ENCODE data around the gene PTPRF. TPM values are rescaled to one million over a fixed set of nuclear protein-coding genes. Genes with fewer than 3 reads are reported as not detected.
A peak's percentile ranks its signal among the peaks of the same experiment; 100 is the strongest.

The PTPRF gene
- under 1 TPM; 0.39 to 0.47 TPM for total RNA-seq
- not detected for polyA plus RNA-seq

DNA sequence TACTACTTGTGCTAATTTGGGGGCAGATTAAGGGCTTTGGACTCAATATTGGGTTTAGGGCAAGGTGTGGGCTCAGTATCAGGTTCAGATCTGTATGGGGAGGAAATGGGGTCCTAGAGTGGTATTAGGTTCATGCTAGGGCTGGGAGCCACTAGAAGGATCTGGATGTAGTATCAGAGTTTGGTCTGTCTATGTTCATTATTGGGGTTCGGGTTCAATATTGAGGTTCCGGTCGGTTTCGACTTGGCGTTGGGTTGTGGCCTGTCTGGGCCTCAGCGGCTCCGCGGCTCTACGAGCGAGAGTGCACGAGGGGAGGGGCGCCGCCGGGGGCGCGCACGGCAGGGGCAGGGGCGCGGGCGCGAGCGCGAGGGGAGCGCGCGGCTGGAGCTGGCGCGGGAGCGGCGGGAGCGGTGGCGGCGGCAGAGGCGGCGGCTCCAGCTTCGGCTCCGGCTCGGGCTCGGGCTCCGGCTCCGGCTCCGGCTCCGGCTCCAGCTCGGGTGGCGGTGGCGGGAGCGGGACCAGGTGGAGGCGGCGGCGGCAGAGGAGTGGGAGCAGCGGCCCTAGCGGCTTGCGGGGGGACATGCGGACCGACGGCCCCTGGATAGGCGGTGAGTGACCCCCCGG, at the start of gene PTPRF:
Gene PTPRF (plus strand): TSS at position 401 of the 624 bp plus-strand sequence. CDS start 14,193 bp downstream, outside the sequence.
- no peaks in the 10 kb centered on the region for H3K36me3 ChIP-seq (ENCODE audit: insufficient read depth, low read length)
- H3K4me3 Mint-ChIP-seq: peak within 1 kb of the TSS; percentile 84 to 95 (median 87)
- H3K36me3 Mint-ChIP-seq: no peaks in the 10 kb centered on the region
- H3K4me1 ChIP-seq (ENCODE audit: insufficient read depth, low read length): peaks cover 16% of the 10 kb centered on the region
- H3K9me3 ChIP-seq (ENCODE audit: low read length): no peaks in the 10 kb centered on the region
- H3K9me3 Mint-ChIP-seq: no peaks in the 10 kb centered on the region
- H3K4me1 Mint-ChIP-seq: peaks cover 20 to 28% (median 24%) of the 10 kb centered on the region in 3 donors
- ChIA-PET POLR2A (no interaction called here), CTCF (interaction anchor here (1.2 to 6.7 kb wide), 3 partner anchors 400 to 518 kb away, joined by 4 to 35 read pairs (median 5); no protein-coding TSS in a partner anchor)
- H3K4me3 ChIP-seq (ENCODE audit: low read length): peak within 1 kb of the TSS; percentile 50
- H3K27ac Mint-ChIP-seq: peak within 1 kb of the TSS in 5 of 8 donors; percentile 0 to 59 (median 21)
- no peak within 1 kb of the TSS for H3K27ac ChIP-seq (ENCODE audit: low read depth, low read length)
- H3K27me3 Mint-ChIP-seq: peaks cover 31 to 57% of the 10 kb centered on the region in 2 donors
- H3K27me3 ChIP-seq (ENCODE audit: insufficient read depth, low read length, poor library complexity, severe bottlenecking): peaks cover 24% of the 10 kb centered on the region
- peak in 3 of 5 donors; percentile 16 to 47 (median 22) for DNase-seq

DNA sequence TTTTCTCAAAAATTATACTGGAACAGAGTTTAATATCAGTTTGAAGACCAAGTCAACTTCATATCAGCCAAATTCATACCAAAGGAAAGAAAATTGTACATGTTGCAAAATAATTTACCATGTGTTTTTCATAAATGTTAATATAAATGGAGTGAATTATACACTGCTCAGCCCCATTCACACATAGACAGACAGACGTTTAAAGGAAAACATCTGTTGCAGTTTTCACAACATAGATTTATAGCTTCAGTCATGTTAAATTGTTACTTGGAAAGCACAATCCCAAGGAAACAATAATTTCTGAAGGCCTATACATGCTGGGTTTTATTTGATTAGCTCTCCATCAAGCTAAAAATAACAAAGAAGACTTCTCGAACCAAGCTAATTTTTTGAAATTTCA, 49.2 kb upstream of the PTPRF start:
- no peak for DNase-seq
- Mint-ChIP-seq H3K27ac (no peak overlapping the region), H3K4me1 (peaks cover 2 to 7% (median 5%) of the 10 kb centered on the region in 3 donors), H3K9me3 (peaks cover 0 to 2% (median 0%) of the 10 kb centered on the region in 5 donors), H3K36me3 (peaks cover 0 to 4% (median 0%) of the 10 kb centered on the region in 3 donors), H3K4me3 (no peak overlapping the region), H3K27me3 (peaks cover 10 to 15% of the 10 kb centered on the region in 2 donors)
- Histone ChIP-seq H3K9me3 (ENCODE audit: low read length) (no peaks in the 10 kb centered on the region), H3K4me1 (ENCODE audit: insufficient read depth, low read length) (no peaks in the 10 kb centered on the region), H3K27ac (ENCODE audit: low read depth, low read length) (no peak overlapping the region), H3K4me3 (ENCODE audit: low read length) (no peak overlapping the region), H3K36me3 (ENCODE audit: insufficient read depth, low read length) (no peaks in the 10 kb centered on the region), H3K27me3 (ENCODE audit: insufficient read depth, low read length, poor library complexity, severe bottlenecking) (no peaks in the 10 kb centered on the region)
- CTCF ChIA-PET: no interaction called here
- POLR2A ChIA-PET: no interaction called here

DNA sequence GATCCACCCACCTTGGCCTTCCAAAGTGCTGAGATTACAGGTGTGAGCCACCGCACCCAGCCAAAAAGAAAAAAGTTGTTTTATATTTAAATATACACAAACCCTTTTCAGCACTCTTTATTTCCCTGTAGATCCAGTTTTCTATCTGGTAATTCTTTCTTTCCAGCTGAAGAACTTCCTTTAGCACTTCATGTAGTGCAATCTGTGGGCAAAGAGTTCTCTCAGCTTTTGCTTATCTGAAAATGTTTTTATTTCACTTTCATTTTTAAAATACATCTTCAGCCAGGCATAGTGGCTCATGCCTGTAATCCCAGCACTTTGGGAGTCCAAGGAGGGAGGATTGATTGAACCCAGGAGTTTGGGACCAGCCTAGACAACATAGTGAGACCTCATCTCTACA, 48.5 kb upstream of the PTPRF start:
- H3K27ac Mint-ChIP-seq: peak overlapping the region in 1 of 8 donors; percentile 14
- Histone ChIP-seq H3K4me1 (ENCODE audit: insufficient read depth, low read length) (no peaks in the 10 kb centered on the region), H3K27me3 (ENCODE audit: insufficient read depth, low read length, poor library complexity, severe bottlenecking) (no peaks in the 10 kb centered on the region), H3K27ac (ENCODE audit: low read depth, low read length) (no peak overlapping the region), H3K9me3 (ENCODE audit: low read length) (no peaks in the 10 kb centered on the region), H3K4me3 (ENCODE audit: low read length) (no peak overlapping the region), H3K36me3 (ENCODE audit: insufficient read depth, low read length) (no peaks in the 10 kb centered on the region)
- CTCF ChIA-PET: no interaction called here
- H3K27me3 Mint-ChIP-seq: peaks cover 10 to 15% of the 10 kb centered on the region in 2 donors
- H3K9me3 Mint-ChIP-seq: peaks cover 2 to 5% (median 3%) of the 10 kb centered on the region in 5 donors
- no peak for DNase-seq
- H3K4me1 Mint-ChIP-seq: peaks cover 2 to 7% (median 5%) of the 10 kb centered on the region in 3 donors
- H3K36me3 Mint-ChIP-seq: peaks cover 0 to 4% (median 0%) of the 10 kb centered on the region in 3 donors
- POLR2A ChIA-PET: no interaction called here
- peak overlapping the region in 1 of 7 donors; percentile 12 for H3K4me3 Mint-ChIP-seq

DNA sequence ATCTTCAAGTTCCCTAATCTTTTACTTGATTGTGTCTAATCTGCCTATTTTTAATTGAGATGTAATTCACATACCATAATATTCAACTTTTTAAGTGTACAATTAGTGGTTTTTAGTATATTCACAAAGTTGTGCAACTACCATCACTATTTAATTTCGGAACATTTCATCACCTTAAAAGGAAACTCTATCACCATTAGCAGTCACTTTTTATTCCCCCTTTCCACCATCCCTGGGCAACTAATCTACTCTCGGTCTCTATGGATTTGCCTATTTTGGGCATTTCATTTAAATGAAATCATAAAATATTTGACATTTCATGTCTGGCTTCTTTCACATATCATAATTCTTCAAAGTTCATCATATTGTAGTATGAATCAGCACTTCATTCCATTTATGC, 46.3 kb upstream of the PTPRF start:
- Mint-ChIP-seq H3K4me1 (peaks cover 2 to 7% (median 5%) of the 10 kb centered on the region in 3 donors), H3K27ac (no peak overlapping the region), H3K27me3 (peaks cover 10% of the 10 kb centered on the region in 2 donors), H3K4me3 (no peak overlapping the region), H3K36me3 (peaks cover 0 to 13% (median 4%) of the 10 kb centered on the region in 3 donors), H3K9me3 (peaks cover 18 to 22% (median 19%) of the 10 kb centered on the region in 5 donors)
- POLR2A ChIA-PET: no interaction called here
- Histone ChIP-seq H3K27me3 (ENCODE audit: insufficient read depth, low read length, poor library complexity, severe bottlenecking) (no peaks in the 10 kb centered on the region), H3K9me3 (ENCODE audit: low read length) (no peaks in the 10 kb centered on the region), H3K36me3 (ENCODE audit: insufficient read depth, low read length) (no peaks in the 10 kb centered on the region), H3K27ac (ENCODE audit: low read depth, low read length) (no peak overlapping the region), H3K4me1 (ENCODE audit: insufficient read depth, low read length) (no peaks in the 10 kb centered on the region), H3K4me3 (ENCODE audit: low read length) (no peak overlapping the region)
- CTCF ChIA-PET: no interaction called here
- DNase-seq: no peak

DNA sequence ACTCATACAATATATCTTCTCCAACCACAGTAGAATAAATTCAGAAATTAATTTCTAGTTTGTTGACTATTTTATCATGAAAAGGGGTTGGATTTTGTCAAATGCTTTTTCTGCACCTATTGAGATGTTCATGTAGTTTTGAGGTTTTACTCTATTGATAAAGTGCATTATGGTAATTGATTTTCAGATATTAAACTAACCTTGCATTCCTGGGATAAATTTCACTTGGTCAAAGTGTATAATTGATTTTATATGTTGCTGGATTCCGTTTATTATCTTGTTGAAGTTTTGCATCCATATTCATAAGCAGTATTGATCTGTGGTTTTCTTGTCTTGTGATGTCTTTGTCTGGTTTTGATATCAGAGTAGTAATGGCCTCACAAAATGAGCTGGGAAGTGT, 42.5 kb upstream of the PTPRF start:
- no peak overlapping the region for H3K27ac ChIP-seq (ENCODE audit: low read depth, low read length)
- Mint-ChIP-seq H3K27me3 (peaks cover 11% of the 10 kb centered on the region in 2 donors), H3K36me3 (peaks cover 2 to 32% (median 6%) of the 10 kb centered on the region in 3 donors), H3K4me3 (no peak overlapping the region), H3K4me1 (no peaks in the 10 kb centered on the region), H3K27ac (no peak overlapping the region), H3K9me3 (peaks cover 33 to 49% (median 39%) of the 10 kb centered on the region in 5 donors)
- no peaks in the 10 kb centered on the region for H3K9me3 ChIP-seq (ENCODE audit: low read length)
- H3K4me1 ChIP-seq (ENCODE audit: insufficient read depth, low read length): no peaks in the 10 kb centered on the region
- DNase-seq: no peak
- ChIA-PET CTCF (no interaction called here), POLR2A (no interaction called here)
- H3K4me3 ChIP-seq (ENCODE audit: low read length): no peak overlapping the region
- H3K27me3 ChIP-seq (ENCODE audit: insufficient read depth, low read length, poor library complexity, severe bottlenecking): no peaks in the 10 kb centered on the region
- H3K36me3 ChIP-seq (ENCODE audit: insufficient read depth, low read length): no peaks in the 10 kb centered on the region

DNA sequence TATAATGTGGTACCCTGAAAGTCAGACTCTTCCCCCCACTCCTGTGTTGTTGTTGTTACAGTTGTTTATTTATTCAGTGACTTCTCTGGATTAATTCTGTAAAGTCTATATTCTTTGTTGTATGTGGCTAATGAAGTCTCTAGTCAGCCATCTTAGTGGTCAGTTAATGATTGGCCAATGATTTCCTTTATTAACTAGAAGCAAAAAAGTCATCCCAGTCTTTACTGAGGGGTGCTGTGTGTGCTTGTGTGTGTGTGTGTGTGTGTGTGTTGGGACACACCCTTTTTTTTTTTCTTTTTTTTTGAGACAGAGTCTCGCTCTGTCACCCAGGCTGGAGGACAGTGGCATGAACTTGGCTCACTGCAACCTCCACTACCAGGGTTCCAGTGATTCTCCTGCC, 39.6 kb upstream of the PTPRF start:
- no peaks in the 10 kb centered on the region for H3K4me1 ChIP-seq (ENCODE audit: insufficient read depth, low read length)
- no peak for DNase-seq
- no peaks in the 10 kb centered on the region for H3K9me3 ChIP-seq (ENCODE audit: low read length)
- no peaks in the 10 kb centered on the region for H3K4me1 Mint-ChIP-seq
- H3K9me3 Mint-ChIP-seq: peaks cover 33 to 49% (median 39%) of the 10 kb centered on the region in 5 donors
- CTCF ChIA-PET: no interaction called here
- POLR2A ChIA-PET: interaction anchor here (0.6 kb wide), 1 partner anchor 36 kb away, joined by 5 read pairs; no protein-coding TSS in a partner anchor
- no peaks in the 10 kb centered on the region for H3K27me3 ChIP-seq (ENCODE audit: insufficient read depth, low read length, poor library complexity, severe bottlenecking)
- no peaks in the 10 kb centered on the region for H3K36me3 ChIP-seq (ENCODE audit: insufficient read depth, low read length)
- H3K4me3 Mint-ChIP-seq: no peak overlapping the region
- no peak overlapping the region for H3K27ac Mint-ChIP-seq
- no peak overlapping the region for H3K4me3 ChIP-seq (ENCODE audit: low read length)
- H3K36me3 Mint-ChIP-seq: peaks cover 2 to 31% (median 6%) of the 10 kb centered on the region in 3 donors
- no peak overlapping the region for H3K27ac ChIP-seq (ENCODE audit: low read depth, low read length)
- H3K27me3 Mint-ChIP-seq: peaks cover 17 to 19% of the 10 kb centered on the region in 2 donors

DNA sequence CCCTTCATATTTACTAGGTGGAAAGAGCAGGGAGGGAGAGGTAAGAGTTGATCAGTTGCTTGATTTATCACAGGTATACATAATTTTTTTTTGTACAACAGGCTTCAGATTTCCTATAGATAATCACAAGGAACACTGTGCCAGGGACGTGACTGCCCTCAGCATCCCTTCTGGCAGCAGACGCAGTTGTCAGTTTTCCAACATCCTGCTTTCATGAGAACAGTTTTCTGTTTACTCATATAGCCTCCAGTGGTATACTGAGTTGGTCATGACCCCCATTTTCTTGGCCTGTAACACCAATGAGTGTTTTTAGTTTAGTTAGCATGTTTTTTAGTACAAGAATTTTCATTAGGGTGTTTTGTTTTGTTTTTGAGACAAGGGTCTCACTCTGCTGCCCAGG, 37.9 kb upstream of the PTPRF start:
- Mint-ChIP-seq H3K36me3 (peaks cover 2 to 24% (median 6%) of the 10 kb centered on the region in 3 donors), H3K9me3 (peaks cover 27 to 41% (median 32%) of the 10 kb centered on the region in 5 donors), H3K4me3 (no peak overlapping the region), H3K4me1 (no peaks in the 10 kb centered on the region), H3K27ac (no peak overlapping the region), H3K27me3 (peaks cover 17 to 29% of the 10 kb centered on the region in 2 donors)
- no peaks in the 10 kb centered on the region for H3K27me3 ChIP-seq (ENCODE audit: insufficient read depth, low read length, poor library complexity, severe bottlenecking)
- H3K4me3 ChIP-seq (ENCODE audit: low read length): no peak overlapping the region
- no peaks in the 10 kb centered on the region for H3K9me3 ChIP-seq (ENCODE audit: low read length)
- CTCF ChIA-PET: no interaction called here
- H3K36me3 ChIP-seq (ENCODE audit: insufficient read depth, low read length): no peaks in the 10 kb centered on the region
- DNase-seq: no peak
- POLR2A ChIA-PET: no interaction called here
- H3K4me1 ChIP-seq (ENCODE audit: insufficient read depth, low read length): no peaks in the 10 kb centered on the region
- H3K27ac ChIP-seq (ENCODE audit: low read depth, low read length): no peak overlapping the region

DNA sequence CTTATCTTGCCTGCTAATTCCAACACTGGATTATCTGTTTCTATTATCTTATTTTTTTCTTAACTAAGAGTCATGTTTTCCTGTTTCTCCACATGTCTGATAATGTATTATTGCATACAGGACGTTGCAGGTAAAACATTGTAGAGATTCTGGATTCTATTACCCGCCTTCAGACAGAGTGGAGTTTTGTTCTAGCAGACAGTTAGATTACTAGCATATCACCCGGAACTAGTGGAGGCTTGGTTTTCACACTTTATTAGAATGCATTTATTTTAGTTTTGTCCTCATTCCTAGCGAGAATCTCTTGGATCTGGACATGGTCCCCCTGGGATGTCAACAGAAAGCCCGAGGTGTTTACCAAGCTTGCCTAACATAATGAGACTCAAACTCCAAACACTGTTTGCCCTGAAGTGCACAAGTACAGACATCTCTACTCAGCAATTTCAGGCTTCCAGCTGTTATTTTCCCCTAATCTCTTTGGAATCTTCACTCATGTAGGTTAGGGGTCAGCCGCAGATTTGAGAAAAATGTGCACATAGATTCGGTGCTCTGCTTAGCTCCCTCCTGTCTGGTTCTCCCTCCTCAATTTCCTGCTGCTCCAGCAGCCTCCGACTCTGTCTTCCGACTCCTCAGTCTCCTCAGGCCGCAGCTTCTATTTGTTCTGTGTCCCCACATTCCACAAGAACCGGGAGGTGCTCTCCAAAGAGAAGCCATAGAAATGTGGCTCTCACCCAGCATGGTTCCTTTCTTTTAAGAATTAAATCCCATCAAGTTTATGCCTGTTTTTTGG, 36.8 kb upstream of the PTPRF start:
- Mint-ChIP-seq H3K9me3 (peaks cover 21 to 32% (median 24%) of the 10 kb centered on the region in 5 donors), H3K36me3 (peaks cover 2 to 18% (median 3%) of the 10 kb centered on the region in 3 donors), H3K27me3 (peaks cover 15 to 33% of the 10 kb centered on the region in 2 donors), H3K4me3 (peak overlapping the region in 1 of 7 donors; percentile 2), H3K27ac (no peak overlapping the region), H3K4me1 (no peaks in the 10 kb centered on the region)
- ChIA-PET POLR2A (no interaction called here), CTCF (no interaction called here)
- DNase-seq: no peak
- H3K27me3 ChIP-seq (ENCODE audit: insufficient read depth, low read length, poor library complexity, severe bottlenecking): no peaks in the 10 kb centered on the region
- H3K27ac ChIP-seq (ENCODE audit: low read depth, low read length): no peak overlapping the region
- no peaks in the 10 kb centered on the region for H3K36me3 ChIP-seq (ENCODE audit: insufficient read depth, low read length)
- no peaks in the 10 kb centered on the region for H3K4me1 ChIP-seq (ENCODE audit: insufficient read depth, low read length)
- H3K9me3 ChIP-seq (ENCODE audit: low read length): no peaks in the 10 kb centered on the region
- H3K4me3 ChIP-seq (ENCODE audit: low read length): no peak overlapping the region
